GM12892 (cell line): ENCODE results near the gene THADA.

Experiments
- POLR2A ChIP-seq: IDR thresholded peaks from 2 replicates; pipeline ENCODE4 v1.6.1; 2011; ENCODE audit warnings: low read depth, low read length, control low read depth
- POLR2AphosphoS5 ChIP-seq: IDR thresholded peaks from 2 replicates; pipeline ENCODE4 v1.6.1; 2011; ENCODE audit warnings: low read depth, low read length, control low read depth
- TAF1 ChIP-seq: IDR thresholded peaks from 2 replicates; pipeline ENCODE4 v1.6.1; 2011; ENCODE audit warnings: low read depth, mild to moderate bottlenecking, control low read depth, low read length, borderline replicate concordance

DNA sequence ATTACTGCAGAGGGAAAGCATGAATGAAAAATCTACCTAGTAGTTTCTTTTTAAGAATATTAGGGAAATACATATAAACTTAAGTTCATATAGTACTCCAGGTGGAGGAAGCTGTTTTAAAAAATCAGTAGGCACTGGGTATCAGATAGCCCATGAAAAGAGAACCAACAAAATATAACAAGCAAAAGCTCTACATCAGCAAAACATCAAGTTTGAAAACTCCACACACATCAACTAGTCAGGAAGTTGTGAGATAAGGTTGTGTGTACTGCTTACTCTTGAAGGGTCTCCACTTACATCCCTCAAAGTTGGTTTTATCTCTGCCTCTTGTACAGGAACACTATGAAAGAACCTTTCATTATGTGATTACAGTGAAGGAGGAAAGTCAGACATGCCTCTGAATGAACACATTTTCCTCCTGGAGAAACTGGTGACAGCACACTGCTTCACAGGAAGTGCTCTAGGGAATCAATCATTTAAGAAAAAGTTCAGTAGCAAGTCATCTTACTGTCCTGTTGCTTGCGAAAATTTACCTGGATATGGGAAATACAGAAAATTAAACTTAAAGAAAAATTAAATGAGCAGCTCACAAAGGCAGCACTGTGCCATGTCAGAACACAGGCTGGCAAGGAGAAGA, 57.7 kb downstream of the THADA start:
- TF ChIP-seq POLR2A (no peak), TAF1 (no peak), POLR2AphosphoS5 (no peak)
